Fibroblast of the aortic adventitia (primary cell): ENCODE results near the gene DDX49. TPM values are rescaled to one million over a fixed set of nuclear protein-coding genes. Genes with fewer than 3 reads are reported as not detected.

ENCODE experiments used
- DNase-seq: peaks from one replicate; pipeline ENCODE4 v3.0.0-alpha.2; 2010; ENCODE audit warnings: low read depth
- H3K4me3 ChIP-seq: 2 replicates; pipeline ENCODE4 v1.5.1; 2011; ENCODE audit warnings: low read depth, mild to moderate bottlenecking, control low read depth, low read length, moderate library complexity
- CTCF ChIP-seq: IDR thresholded peaks from 2 replicates; pipeline ENCODE4 v1.5.1; 2011; ENCODE audit warnings: mild to moderate bottlenecking, low read length, control low read depth, inconsistent platforms; ENCODE audit not compliant: insufficient read depth
- total RNA-seq: library from RNA; depleted of rRNA; stranded (reverse); fragments of >200 nt; gene quantifications from 2 replicates; pipeline ENCODE4 v1.2.3, GENCODE V29; 2012; ENCODE audit warnings: low replicate concordance

DDX49 gene
- total RNA-seq, 1 donor: 42.1 TPM

GRCh38 chr19:18975869-18976268 is 56.4 kb downstream of the DDX49 start:
- no peak overlapping the region for H3K4me3 ChIP-seq
- no peak for DNase-seq
- no peak for TF ChIP-seq CTCF

Other genes with a start within 250 kb of the DDX49 start
- gene CRTC1, start 236.0 kb upstream of the DDX49 start, total RNA-seq: 1.1 and 2.4 TPM in 2 replicates
- gene COMP, start 128.4 kb upstream of the DDX49 start, total RNA-seq: 0.49 and 0.63 TPM in 2 replicates
- gene UPF1, start 87.8 kb upstream of the DDX49 start, total RNA-seq: 17.7 and 37.3 TPM in 2 replicates
- gene CERS1, start 23.6 kb upstream of the DDX49 start, total RNA-seq: 1.1 and 1.6 TPM in 2 replicates
- gene COPE, start 328 bp upstream of the DDX49 start, total RNA-seq: 67.0 and 172 TPM in 2 replicates
- gene HOMER3, start 21.5 kb downstream of the DDX49 start, total RNA-seq: 68.7 and 131 TPM in 2 replicates
- gene SUGP2, start 113.8 kb downstream of the DDX49 start, total RNA-seq: 23.1 and 35.3 TPM in 2 replicates
- 29.6 and 30.1 TPM in 2 replicates for gene ARMC6, start 113.9 kb downstream of the DDX49 start, total RNA-seq
- 3.7 and 4.8 TPM in 2 replicates for gene SLC25A42, start 144.3 kb downstream of the DDX49 start, total RNA-seq
- gene TMEM161A, start 218.8 kb downstream of the DDX49 start, total RNA-seq: 6.7 and 9.3 TPM in 2 replicates